Keratinocyte (primary cell): ENCODE results near the gene ADAM30.

Experiments used
- EZH2 ChIP-seq: IDR thresholded peaks from one replicate; pipeline ENCODE4 v1.6.1; 2012; ENCODE audit warnings: inconsistent platforms, mild to moderate bottlenecking, low read length, moderate library complexity
- TF ChIP-seq, protein P1 (sequence below), 3 experiments: IDR thresholded peaks in 1 of 3; conservative IDR thresholded peaks in 1 of 3; optimal IDR thresholded peaks in 1 of 3; 2 replicates in 2 of 3; 3 replicates in 1 of 3; pipeline versions ENCODE3 to v1.5.1; 2011; ENCODE audit warnings: low read length in 3 of 3, mild to moderate bottlenecking in 3 of 3, moderate library complexity in 2 of 3, control low read depth in 1 of 3, inconsistent platforms in 1 of 3; ENCODE audit not compliant: insufficient read depth in 2 of 3; ENCODE audit errors: extremely low read depth in 1 of 3

DNA sequence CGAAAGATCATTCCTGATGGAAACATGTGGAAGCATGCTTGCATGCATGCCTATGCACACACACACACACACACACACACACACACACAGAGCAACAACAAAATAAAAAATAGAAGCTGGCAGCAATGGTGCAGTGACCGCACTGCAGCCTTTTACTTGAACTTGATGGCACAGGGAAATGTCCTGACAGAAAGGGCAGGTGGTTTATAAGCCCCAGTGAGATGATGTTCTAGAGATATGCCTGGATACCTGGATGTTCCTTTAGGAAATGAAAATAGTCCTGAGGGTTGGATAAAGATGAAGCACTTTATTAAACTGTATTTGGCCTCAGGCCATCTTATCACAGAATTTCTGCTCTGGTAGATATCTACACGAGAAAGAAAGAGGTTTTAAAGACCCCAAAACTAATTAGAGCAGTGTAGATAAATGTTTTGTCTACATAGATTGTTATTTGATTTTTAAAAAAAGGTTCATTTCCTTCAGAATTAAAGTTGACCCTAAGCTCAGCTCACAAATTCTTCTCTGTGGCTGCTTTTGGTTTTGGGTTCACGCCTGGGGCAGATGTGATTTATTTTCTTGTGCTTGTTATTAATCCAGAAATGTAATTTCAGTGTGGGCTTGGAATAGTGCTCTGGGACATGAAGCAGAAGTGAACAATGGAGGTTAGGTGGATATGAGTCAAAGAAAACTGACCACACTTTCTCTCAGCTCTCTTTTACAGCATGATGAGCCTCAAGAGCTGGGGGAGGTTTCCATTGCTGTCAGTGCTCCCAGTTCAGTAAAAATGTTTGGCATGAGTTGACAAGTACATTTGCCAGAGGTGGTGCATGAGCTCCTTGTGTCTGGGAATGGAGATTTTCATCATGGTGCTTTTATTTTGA lies 22.9 kb downstream of the ADAM30 start:
- TF ChIP-seq, protein P1, sequence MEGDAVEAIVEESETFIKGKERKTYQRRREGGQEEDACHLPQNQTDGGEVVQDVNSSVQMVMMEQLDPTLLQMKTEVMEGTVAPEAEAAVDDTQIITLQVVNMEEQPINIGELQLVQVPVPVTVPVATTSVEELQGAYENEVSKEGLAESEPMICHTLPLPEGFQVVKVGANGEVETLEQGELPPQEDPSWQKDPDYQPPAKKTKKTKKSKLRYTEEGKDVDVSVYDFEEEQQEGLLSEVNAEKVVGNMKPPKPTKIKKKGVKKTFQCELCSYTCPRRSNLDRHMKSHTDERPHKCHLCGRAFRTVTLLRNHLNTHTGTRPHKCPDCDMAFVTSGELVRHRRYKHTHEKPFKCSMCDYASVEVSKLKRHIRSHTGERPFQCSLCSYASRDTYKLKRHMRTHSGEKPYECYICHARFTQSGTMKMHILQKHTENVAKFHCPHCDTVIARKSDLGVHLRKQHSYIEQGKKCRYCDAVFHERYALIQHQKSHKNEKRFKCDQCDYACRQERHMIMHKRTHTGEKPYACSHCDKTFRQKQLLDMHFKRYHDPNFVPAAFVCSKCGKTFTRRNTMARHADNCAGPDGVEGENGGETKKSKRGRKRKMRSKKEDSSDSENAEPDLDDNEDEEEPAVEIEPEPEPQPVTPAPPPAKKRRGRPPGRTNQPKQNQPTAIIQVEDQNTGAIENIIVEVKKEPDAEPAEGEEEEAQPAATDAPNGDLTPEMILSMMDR (optimal IDR thresholded peaks at IDR 0.05 in 1 of 3, IDR thresholded peaks at IDR 0.05 in 1 of 3, conservative IDR thresholded peaks at IDR 0.05 in 1 of 3; ENCODE audit: extremely low read depth in 1 of 3, insufficient read depth in 2 of 3, low read length in 3 of 3) = no peak
- TF ChIP-seq EZH2 = no peak
